22Rv1 (cell line): ENCODE measurements around the gene HPCA.

Experiments
- H3K27ac ChIP-seq: fragments of 450-650 bp; 2 replicates; pipeline ENCODE4 v1.5.1; 2017
- ZFX ChIP-seq: fragments of 450-650 bp; IDR thresholded peaks from 2 replicates; pipeline ENCODE4 v1.6.1; 2017; ENCODE audit warnings: antibody characterized with exemption, borderline replicate concordance
- TF ChIP-seq, protein P1 (sequence below): fragments of 450-650 bp; IDR thresholded peaks from 2 replicates; pipeline ENCODE4 v1.5.1; 2017; ENCODE audit warnings: mild to moderate bottlenecking

HPCA gene

DNA sequence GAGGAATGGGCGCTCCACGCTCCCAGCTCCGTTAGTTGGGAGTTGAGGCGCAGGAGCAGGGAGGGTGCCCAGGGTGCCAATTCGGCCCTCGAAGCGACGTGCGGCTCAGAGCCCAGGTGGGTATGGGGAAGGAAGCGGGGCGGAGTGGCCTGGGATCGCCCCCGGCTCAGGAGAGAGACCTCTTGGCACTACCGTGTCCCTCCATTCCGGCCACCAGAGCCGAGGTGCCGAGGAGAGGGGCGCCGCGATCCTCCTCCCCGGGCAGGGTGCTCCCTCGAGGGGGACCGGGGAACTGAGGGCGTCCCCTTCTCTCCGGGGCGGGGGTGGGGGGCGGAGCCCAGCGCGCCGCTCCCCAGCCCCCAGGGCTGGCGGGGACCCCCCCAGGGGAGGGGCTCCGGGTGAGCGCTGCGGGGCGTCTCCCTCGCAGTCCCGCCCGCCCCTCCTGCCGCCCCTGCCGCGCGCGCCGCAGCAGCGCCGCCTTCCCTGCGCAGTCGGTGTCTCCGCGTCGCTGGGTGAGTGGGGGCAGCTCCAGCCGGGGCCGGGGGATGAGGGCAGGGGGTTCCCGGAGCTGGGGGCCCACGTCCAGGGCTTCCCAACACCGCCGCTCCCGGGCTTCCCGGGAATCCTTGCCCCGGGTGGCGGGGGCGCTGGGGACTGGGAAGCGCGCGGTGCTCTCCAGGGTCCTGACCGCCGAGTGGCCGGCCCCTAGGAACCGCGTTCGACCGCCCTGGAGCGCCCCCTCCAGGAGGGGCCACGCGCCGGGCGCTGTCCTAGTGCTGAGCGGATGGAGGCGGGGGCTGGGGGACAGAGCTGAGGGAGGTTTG lies at the start of gene HPCA:
Gene HPCA (plus strand): TSS at position 488 of the 824 bp plus-strand sequence. CDS start 2,408 bp downstream, outside the sequence.
- no peak within 1 kb of the TSS for H3K27ac ChIP-seq
- TF ChIP-seq, protein P1, sequence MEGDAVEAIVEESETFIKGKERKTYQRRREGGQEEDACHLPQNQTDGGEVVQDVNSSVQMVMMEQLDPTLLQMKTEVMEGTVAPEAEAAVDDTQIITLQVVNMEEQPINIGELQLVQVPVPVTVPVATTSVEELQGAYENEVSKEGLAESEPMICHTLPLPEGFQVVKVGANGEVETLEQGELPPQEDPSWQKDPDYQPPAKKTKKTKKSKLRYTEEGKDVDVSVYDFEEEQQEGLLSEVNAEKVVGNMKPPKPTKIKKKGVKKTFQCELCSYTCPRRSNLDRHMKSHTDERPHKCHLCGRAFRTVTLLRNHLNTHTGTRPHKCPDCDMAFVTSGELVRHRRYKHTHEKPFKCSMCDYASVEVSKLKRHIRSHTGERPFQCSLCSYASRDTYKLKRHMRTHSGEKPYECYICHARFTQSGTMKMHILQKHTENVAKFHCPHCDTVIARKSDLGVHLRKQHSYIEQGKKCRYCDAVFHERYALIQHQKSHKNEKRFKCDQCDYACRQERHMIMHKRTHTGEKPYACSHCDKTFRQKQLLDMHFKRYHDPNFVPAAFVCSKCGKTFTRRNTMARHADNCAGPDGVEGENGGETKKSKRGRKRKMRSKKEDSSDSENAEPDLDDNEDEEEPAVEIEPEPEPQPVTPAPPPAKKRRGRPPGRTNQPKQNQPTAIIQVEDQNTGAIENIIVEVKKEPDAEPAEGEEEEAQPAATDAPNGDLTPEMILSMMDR = peak; percentile 87
- TF ChIP-seq ZFX = no peak

DNA sequence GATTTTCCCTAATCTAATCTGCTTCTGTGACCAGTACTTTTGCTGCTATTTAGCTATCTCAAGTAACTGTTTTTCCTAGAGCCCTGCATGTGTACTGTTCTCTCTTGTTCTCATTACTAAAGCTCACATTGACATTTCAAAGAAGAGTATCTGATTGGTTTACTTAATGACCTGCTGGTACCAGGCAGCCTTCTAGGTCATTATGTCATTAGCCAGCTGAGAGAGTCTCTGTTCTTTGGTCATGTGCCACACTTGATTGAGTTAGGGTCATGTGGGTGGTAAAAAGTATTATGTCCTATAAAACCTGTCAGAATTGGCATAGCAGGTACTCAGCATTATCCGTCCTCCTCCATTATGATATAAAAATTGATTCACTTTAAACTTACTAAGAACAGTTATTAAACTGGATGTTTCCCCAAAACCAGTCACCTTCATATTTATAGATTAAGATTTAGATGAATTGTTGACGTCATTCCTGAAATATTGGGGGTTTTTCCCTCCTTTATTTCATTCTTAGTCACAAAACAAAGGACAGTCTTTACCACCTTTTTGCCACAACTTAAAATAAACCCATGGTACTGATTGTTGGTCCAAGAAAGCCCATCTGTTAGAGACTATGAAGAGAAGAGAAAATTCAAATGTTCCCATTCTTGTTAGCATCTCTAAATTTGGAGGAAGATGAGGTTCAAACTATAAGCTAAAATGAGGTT lies 37.8 kb upstream of the HPCA start:
- no peak overlapping the region for H3K27ac ChIP-seq
- TF ChIP-seq, protein P1 = no peak
- no peak for TF ChIP-seq ZFX

DNA sequence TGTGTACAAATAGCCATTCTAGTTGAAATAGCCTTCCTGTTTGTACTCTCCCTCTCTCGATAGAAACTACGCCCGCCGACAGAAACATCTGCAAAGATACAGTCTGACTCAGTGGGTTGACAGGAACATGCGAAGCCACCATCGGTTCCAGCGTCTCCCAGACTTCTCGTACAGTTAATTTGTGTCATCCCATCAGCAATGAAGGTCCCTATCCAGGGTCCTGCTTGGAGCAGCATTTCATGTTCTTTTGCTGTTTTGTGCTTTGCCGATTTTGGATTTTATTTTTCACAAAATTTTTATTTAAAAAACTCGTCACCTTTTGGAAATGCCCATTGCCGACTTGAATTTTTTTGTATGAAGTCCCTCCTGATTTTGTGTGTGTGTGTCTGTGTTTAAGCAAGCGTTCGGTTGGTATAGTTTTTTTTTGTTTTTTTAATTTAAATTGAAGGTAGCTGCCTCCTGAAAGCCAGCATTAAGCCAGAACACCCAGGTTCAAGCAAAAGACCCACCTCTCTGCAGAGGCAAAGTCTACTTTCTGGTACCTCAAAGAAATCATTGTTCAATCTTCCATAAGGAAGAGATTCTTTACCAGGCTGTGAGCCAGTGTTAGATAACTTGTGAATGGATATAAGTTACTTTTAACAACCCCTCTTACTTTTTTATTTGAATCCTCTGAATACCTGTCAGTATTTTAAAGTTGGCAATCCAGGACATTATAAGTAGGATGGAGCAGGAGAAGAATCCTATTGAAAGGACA lies 30.3 kb upstream of the HPCA start:
- TF ChIP-seq ZFX = no peak
- no peak overlapping the region for H3K27ac ChIP-seq

DNA sequence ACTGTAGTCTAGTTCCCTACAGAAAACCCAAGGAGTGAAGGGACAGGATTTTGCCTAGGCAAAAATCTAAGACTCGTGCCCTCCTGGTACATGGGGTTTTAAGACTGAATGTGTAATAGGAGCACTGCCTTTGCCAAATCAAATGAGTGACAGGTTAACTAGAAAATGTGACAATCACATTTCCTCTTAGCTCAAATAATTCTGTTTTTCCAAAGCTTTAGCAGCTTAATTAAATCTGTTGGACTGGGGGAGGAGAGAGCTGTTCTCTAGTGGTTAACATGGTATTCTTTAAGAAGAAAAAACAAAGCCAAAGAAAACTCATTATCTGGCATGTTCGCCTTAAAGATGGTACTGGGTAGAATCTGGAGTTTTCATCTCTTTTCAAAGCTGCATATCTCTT lies 28.2 kb upstream of the HPCA start:
- TF ChIP-seq ZFX = no peak
- TF ChIP-seq, protein P1 = no peak
- no peak overlapping the region for H3K27ac ChIP-seq

DNA sequence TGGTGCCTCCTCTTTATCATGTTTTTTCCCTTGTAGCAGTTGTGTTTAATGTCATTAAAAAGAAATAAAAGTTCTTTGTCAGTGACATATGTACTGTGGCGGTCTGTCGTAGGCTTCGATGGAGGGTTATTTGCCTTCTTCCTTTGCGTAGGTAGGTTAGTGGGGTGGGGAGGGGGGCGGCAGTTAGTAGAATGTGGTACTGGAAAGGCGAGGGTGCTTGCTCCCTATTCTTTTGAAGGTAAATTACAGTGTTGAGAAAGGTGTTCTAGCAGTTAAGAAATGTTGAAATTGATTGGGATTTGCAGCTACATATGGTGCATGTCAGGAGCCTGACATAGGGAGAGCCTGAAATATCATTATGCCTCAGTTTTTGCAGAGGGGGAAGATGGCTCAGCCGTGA lies 27.5 kb upstream of the HPCA start:
- H3K27ac ChIP-seq = no peak overlapping the region
- TF ChIP-seq, protein P1 = no peak
- no peak for TF ChIP-seq ZFX

DNA sequence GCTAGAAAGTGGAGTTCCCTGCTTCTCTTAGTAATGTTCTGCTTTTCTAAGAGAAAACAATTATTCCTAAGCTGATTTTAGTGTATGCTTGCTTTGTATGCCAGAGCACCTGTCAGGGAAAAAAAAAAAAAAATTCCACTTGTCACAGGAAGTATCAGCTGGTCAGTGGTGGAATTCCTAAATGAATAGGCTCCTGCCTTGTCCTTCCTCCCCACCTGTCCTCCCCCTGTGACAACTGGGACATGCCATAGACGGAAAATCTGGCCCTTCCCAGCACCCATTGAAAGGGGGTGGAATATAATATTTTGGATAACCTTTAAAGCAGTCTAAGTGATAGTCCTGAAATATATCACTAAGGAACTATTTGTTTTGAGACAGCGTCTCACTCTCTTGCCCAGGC lies 26.4 kb upstream of the HPCA start:
- TF ChIP-seq, protein P1 = no peak
- no peak for TF ChIP-seq ZFX
- no peak overlapping the region for H3K27ac ChIP-seq

DNA sequence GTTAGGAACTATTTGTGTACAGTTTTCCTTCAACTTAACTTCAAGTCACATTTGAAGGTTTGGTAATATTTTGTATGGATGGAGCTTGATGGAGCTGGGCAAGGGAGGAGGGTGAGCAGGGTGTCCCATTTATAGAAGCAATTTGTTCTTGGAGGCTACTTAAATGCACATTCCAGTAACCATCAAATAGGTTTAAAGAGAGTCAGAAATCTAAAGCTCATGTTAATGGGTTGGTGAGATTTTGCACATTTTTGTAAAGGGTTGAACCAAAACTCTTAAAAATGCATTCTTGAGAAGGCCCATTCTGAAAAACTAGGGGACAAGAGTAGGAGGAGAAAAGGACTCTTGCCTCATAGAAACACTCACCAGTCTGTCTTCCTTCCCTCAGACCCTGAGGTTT lies 25.7 kb upstream of the HPCA start:
- H3K27ac ChIP-seq = no peak overlapping the region
- TF ChIP-seq, protein P1 = no peak
- no peak for TF ChIP-seq ZFX
